GM12892 (cell line): ENCODE measurements around the gene MSX1.

Source experiments
- POLR2A ChIP-seq: IDR thresholded peaks from 2 replicates; pipeline ENCODE4 v1.6.1; 2011; ENCODE audit warnings: low read depth, low read length, control low read depth
- POLR2AphosphoS5 ChIP-seq: IDR thresholded peaks from 2 replicates; pipeline ENCODE4 v1.6.1; 2011; ENCODE audit warnings: low read depth, low read length, control low read depth
- TAF1 ChIP-seq: IDR thresholded peaks from 2 replicates; pipeline ENCODE4 v1.6.1; 2011; ENCODE audit warnings: low read depth, mild to moderate bottlenecking, control low read depth, low read length, borderline replicate concordance

DNA sequence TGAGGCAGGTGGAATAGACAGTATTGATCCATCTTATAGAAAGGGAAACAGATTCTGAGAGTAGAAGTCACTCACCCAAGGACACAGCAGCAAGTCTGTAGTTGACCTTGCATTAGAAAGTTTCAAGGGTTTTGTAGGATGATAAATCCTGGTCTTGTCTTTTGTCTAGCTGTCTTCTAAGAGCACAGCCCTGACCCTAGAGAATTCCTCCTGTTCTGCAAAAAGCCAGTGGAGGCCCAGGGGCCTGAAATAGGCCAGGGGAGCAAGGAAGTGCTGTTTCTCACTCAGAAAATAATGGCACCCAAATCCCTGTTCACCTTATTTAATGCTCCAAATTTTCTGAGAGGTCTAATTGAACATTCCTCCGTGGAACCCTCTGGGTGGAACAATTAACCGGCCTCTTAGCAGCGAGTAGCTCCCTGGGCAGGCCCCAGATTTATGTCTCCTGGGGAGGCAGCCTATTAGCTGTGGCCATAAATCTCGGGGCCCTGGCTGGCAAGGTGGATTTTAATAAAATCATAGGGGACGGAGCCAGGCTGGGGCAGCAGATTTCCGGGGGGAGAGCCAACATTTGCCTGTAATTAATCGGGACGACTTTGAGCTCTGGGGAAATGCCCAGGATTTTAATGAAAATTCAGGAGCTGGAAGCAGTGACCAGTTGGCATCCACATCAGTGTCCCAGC lies 49.2 kb upstream of the MSX1 start:
- TF ChIP-seq POLR2A (no peak), POLR2AphosphoS5 (no peak), TAF1 (no peak)
